ENCODE results near the gene KRT4.

Gene KRT4

DNA sequence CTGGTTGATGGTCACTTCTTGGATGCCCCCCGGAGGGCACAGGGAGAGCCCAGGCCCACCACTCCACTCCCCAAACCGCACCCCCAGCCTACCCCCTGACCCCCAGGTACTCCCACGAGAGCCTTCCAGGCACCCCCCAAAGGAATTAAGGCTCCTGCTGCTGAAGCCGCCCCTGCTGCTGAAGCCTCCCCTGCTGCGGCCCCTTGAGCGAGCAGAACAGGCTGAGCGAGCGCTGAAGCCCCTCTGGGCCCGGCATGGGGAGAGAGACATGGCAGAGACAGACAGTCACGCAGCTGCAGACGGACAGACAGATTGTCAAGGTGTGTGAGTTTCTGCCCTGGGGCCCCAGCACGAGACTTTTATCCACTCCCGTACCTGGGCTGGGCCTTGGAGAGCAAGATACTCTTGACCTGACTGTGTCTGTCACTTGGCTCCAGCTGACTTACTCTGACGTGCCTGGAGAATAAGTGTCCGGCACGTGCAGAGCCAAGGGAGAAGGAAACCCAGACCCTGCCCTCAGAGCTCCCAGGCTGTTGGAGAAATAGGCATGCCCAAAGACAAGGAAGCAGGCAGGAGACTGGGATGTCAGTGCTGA is 34.8 kb upstream of the KRT4 start, which contains the start of gene KRT78:
Gene KRT78 (minus strand): TSS at position 334 of the 595 bp plus-strand sequence. CDS start 64 bp downstream, at position 270.
- no peaks in the 10 kb centered on the region for H3K36me3 ChIP-seq (ENCODE audit: control insufficient read depth, insufficient read depth, low read length)
- H3K4me1 ChIP-seq (ENCODE audit: control insufficient read depth, insufficient read depth, low read length, poor library complexity, severe bottlenecking) = no peaks in the 10 kb centered on the region
- H3K27ac ChIP-seq (ENCODE audit: insufficient read depth, low read length, poor library complexity, severe bottlenecking) = no peak within 1 kb of the TSS
- DNase-seq = no peak
- no peaks in the 10 kb centered on the region for H3K27me3 ChIP-seq (replicated peaks; ENCODE audit: control insufficient read depth, insufficient read depth, low read length, poor library complexity, severe bottlenecking)
- H3K4me3 ChIP-seq (ENCODE audit: insufficient read depth, low read depth, low read length, poor library complexity, severe bottlenecking) = no peak within 1 kb of the TSS
- H3K9me3 ChIP-seq (ENCODE audit: control insufficient read depth, low read length) = no peaks in the 10 kb centered on the region

DNA sequence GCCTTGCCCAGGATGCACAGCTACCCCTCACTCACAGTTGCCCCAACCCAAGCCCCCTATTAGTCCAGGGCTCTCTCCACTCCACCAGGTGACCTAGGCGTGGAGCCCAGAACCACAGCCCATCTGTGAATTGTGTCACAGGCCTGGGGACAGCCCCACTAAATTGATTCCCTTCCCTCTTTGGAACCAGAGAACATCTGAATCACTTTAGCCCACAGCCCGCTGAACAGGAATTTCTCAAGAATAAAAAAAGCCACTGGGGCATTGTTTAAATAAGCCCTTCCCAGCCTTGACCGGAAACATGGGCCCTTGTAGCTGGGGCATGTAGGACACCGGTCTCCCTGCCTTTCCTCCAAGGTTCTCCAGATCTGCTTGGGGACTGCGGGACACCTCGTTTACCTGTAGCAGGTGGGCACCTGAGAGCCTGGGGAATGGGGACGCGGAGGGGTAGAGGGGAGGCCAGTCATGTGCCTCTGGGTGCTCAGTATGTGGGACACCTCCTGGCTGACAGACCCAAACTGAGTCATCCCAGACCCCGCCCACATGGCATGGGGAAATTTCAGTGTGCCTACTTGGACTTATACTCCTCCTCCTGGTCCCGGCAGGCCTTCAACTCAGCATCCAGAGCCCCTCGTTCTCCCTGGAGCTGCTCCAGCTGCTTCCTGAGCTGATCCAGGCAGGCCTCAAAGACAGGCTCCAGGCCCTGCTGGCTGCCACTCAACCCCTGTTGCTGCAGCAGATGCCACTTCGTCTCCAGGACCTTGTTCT is 33.6 kb upstream of the KRT4 start:
- Histone ChIP-seq H3K36me3 (ENCODE audit: control insufficient read depth, insufficient read depth, low read length) (no peaks in the 10 kb centered on the region), H3K4me1 (ENCODE audit: control insufficient read depth, insufficient read depth, low read length, poor library complexity, severe bottlenecking) (no peaks in the 10 kb centered on the region), H3K27ac (ENCODE audit: insufficient read depth, low read length, poor library complexity, severe bottlenecking) (no peak overlapping the region), H3K9me3 (ENCODE audit: control insufficient read depth, low read length) (no peaks in the 10 kb centered on the region), H3K27me3 (replicated peaks; ENCODE audit: control insufficient read depth, insufficient read depth, low read length, poor library complexity, severe bottlenecking) (no peaks in the 10 kb centered on the region), H3K4me3 (ENCODE audit: insufficient read depth, low read depth, low read length, poor library complexity, severe bottlenecking) (no peak overlapping the region)
- no peak for DNase-seq

DNA sequence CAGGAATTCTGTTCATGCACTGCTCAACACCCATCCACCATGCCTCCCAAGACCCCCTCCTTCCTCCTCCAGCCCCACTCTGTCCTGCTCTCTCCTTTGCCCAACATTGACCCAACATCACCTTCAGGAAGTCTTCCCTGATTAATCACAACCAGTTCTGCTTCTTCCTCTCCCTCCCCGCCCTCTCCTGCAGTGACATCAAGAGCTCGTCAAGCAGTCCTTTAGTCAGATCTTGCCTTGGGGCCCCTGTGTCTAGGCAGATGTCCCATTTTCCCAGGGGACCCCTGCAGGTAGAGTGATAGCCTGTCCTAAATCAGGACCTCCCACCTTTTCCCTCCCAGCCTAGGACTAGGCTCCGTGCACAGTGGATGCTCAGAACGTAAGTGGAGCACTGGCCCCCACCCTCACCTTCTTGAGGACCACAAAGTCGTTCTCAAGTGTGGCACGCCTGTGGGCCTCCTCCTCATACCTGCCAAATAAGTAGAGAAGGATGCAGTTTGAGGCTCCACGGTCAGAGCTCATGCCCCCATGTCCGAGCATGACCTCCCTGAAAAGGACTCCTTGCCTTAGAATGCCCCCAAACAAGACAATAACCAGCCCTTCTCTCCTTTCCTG is 32.5 kb upstream of the KRT4 start:
- Histone ChIP-seq H3K27ac (ENCODE audit: insufficient read depth, low read length, poor library complexity, severe bottlenecking) (no peak overlapping the region), H3K36me3 (ENCODE audit: control insufficient read depth, insufficient read depth, low read length) (no peaks in the 10 kb centered on the region), H3K4me1 (ENCODE audit: control insufficient read depth, insufficient read depth, low read length, poor library complexity, severe bottlenecking) (no peaks in the 10 kb centered on the region), H3K9me3 (ENCODE audit: control insufficient read depth, low read length) (no peaks in the 10 kb centered on the region), H3K27me3 (replicated peaks; ENCODE audit: control insufficient read depth, insufficient read depth, low read length, poor library complexity, severe bottlenecking) (no peaks in the 10 kb centered on the region), H3K4me3 (ENCODE audit: insufficient read depth, low read depth, low read length, poor library complexity, severe bottlenecking) (no peak overlapping the region)
- DNase-seq = no peak

DNA sequence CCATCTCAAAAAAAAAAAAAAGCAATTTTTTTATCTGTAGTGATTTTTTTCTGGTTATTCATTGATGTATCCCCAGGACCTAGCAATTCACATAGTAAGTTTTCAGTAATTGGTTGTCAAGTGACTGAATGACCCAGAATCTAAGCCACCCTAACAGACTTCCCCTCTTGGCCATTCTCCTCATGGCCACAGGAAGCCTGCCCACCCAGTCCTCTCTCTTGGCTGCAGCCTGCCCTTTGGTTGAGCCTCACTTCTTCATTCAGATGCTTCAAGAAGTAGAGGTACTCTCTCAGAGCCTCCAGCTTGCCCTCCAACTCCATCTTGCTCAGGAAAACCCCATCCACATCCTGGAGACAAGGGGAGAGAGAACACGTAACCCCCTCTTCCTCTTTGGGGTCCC is 32.0 kb upstream of the KRT4 start:
- H3K27ac ChIP-seq (ENCODE audit: insufficient read depth, low read length, poor library complexity, severe bottlenecking) = no peak overlapping the region
- DNase-seq = no peak

DNA sequence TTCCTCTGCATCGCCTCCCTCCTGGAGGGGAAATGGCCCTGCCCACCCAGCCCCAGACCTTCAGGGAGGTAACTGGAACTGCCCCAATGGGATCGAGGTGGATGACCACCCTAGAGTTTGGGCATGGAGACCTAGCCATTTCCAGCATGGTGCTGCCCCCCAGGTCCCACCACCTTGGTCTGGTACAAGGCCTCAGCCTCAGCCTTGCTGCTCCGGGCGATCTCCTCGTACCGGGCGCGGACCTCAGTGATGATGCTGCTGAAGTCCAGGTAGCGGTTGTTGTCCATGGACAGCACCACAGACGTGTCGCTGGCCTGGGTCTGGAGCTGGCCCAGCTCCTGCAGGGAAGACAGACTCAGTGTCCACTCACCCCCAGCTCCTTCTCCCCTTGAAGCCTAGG is 30.5 kb upstream of the KRT4 start:
- DNase-seq = no peak
- Histone ChIP-seq H3K9me3 (ENCODE audit: control insufficient read depth, low read length) (no peaks in the 10 kb centered on the region), H3K27me3 (replicated peaks; ENCODE audit: control insufficient read depth, insufficient read depth, low read length, poor library complexity, severe bottlenecking) (no peaks in the 10 kb centered on the region)

More for the DNA sequence above, 32.0 kb upstream of the KRT4 start:
- H3K36me3 ChIP-seq (ENCODE audit: control insufficient read depth, insufficient read depth, low read length) = no peaks in the 10 kb centered on the region
- no peak overlapping the region for H3K4me3 ChIP-seq (ENCODE audit: insufficient read depth, low read depth, low read length, poor library complexity, severe bottlenecking)
- no peaks in the 10 kb centered on the region for H3K4me1 ChIP-seq (ENCODE audit: control insufficient read depth, insufficient read depth, low read length, poor library complexity, severe bottlenecking)
- H3K9me3 ChIP-seq (ENCODE audit: control insufficient read depth, low read length) = no peaks in the 10 kb centered on the region
- no peaks in the 10 kb centered on the region for H3K27me3 ChIP-seq (replicated peaks; ENCODE audit: control insufficient read depth, insufficient read depth, low read length, poor library complexity, severe bottlenecking)

DNA sequence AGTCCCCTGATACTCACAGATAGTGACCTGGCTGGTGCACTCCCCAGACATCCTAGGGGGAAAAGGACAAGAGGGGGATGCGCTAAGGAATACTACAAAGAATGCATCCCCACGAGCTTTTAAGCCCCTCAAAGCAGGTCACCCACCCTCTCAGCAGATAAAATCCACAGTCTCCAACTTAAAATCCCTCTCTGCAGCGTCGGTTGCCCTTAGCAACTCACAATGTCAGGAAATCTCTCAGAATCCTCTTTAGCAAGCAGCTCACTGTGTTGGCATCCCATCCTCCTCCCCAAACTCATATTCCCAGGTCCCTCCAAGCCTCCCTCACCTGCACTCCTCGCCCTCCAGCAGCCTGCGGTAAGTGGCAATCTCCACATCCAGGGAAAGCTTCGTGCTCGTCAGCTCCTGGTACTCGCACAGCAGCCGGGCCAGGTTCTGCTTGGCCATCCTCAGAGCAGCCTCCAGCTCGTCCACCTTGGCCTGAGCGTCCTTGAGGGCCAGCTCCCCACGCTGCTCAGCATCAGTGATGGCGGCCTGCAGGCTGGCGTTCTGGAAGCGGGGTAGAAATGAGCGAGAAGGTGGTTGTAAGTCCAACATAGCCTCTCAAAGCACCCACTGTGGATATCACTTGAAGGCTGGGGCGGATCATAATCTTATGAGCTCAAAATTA is 25.7 kb upstream of the KRT4 start:
- H3K27me3 ChIP-seq (replicated peaks; ENCODE audit: control insufficient read depth, insufficient read depth, low read length, poor library complexity, severe bottlenecking) = no peaks in the 10 kb centered on the region
- no peak overlapping the region for H3K27ac ChIP-seq (ENCODE audit: insufficient read depth, low read length, poor library complexity, severe bottlenecking)
- H3K4me1 ChIP-seq (ENCODE audit: control insufficient read depth, insufficient read depth, low read length, poor library complexity, severe bottlenecking) = no peaks in the 10 kb centered on the region
- no peak for DNase-seq
- no peak overlapping the region for H3K4me3 ChIP-seq (ENCODE audit: insufficient read depth, low read depth, low read length, poor library complexity, severe bottlenecking)
- H3K9me3 ChIP-seq (ENCODE audit: control insufficient read depth, low read length) = no peaks in the 10 kb centered on the region
- no peaks in the 10 kb centered on the region for H3K36me3 ChIP-seq (ENCODE audit: control insufficient read depth, insufficient read depth, low read length)

More for the DNA sequence above, 30.5 kb upstream of the KRT4 start:
- H3K4me3 ChIP-seq (ENCODE audit: insufficient read depth, low read depth, low read length, poor library complexity, severe bottlenecking) = no peak overlapping the region
- no peaks in the 10 kb centered on the region for H3K36me3 ChIP-seq (ENCODE audit: control insufficient read depth, insufficient read depth, low read length)
- no peaks in the 10 kb centered on the region for H3K4me1 ChIP-seq (ENCODE audit: control insufficient read depth, insufficient read depth, low read length, poor library complexity, severe bottlenecking)
- no peak overlapping the region for H3K27ac ChIP-seq (ENCODE audit: insufficient read depth, low read length, poor library complexity, severe bottlenecking)

GRCh38 chr12:52838609-52839435 is 24.9 kb upstream of the KRT4 start:
- Histone ChIP-seq H3K4me1 (ENCODE audit: control insufficient read depth, insufficient read depth, low read length, poor library complexity, severe bottlenecking) (no peaks in the 10 kb centered on the region), H3K27me3 (replicated peaks; ENCODE audit: control insufficient read depth, insufficient read depth, low read length, poor library complexity, severe bottlenecking) (no peaks in the 10 kb centered on the region), H3K36me3 (ENCODE audit: control insufficient read depth, insufficient read depth, low read length) (no peaks in the 10 kb centered on the region), H3K9me3 (ENCODE audit: control insufficient read depth, low read length) (no peaks in the 10 kb centered on the region), H3K4me3 (ENCODE audit: insufficient read depth, low read depth, low read length, poor library complexity, severe bottlenecking) (no peak overlapping the region), H3K27ac (ENCODE audit: insufficient read depth, low read length, poor library complexity, severe bottlenecking) (no peak overlapping the region)
- DNase-seq = no peak

DNA sequence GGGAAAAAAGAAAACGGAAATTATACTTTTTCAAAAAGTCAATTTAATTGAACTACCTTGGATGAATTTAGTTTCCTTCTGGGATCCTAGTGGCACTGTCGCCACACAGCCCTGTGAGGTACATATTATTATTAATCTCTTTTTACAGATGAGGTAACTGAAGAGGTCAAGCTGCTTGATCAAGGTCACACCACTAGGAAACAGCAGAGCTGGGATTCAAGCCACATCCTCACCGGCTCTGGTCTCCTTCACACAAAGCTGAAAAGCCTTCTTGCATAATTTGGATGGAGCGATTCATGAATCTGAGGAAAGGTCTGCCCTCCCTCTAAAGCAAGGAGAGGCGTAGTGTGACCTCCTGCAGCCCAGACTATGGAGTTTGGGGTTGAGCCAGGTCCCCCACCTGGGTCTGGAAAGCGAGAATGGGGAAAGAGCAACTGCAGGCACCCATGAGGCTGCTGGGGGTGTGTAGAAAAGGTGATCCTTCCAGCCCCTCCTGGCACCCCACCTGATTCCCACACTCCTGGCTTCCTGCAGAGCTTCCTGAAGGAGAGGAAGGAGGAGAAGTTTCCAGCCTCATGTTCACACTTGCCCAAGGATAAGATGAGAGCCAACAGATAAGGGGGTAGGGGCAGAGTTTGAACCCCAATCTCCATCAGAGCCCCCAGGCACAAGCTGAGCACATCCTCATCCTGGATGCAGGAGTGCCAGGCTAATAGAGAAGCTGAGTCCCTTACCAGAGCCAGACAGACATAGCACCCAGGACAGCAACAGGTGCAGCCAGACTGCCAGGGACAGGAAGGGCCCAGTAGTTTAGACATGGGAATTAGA is 24.1 kb upstream of the KRT4 start:
- no peak for DNase-seq
- Histone ChIP-seq H3K27ac (ENCODE audit: insufficient read depth, low read length, poor library complexity, severe bottlenecking) (no peak overlapping the region), H3K4me1 (ENCODE audit: control insufficient read depth, insufficient read depth, low read length, poor library complexity, severe bottlenecking) (no peaks in the 10 kb centered on the region)

DNA sequence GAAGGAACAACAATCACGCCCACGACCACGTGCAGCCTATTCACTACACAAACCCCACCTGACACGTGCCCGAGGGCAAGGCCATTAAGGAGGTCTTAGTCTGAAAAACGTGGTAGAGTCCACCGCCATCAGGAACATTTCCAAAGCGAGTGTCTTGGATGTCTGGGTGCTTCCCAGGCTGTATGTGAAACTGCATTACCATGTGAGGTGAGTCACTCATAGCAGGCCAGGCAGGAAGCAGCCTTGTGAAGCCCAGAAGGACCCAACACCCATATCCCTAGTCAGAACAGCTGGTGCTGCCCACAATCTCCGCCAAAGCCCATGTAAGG is 23.5 kb upstream of the KRT4 start:
- no peak overlapping the region for H3K4me3 ChIP-seq (ENCODE audit: insufficient read depth, low read depth, low read length, poor library complexity, severe bottlenecking)
- H3K27me3 ChIP-seq (replicated peaks; ENCODE audit: control insufficient read depth, insufficient read depth, low read length, poor library complexity, severe bottlenecking) = no peaks in the 10 kb centered on the region
- no peaks in the 10 kb centered on the region for H3K4me1 ChIP-seq (ENCODE audit: control insufficient read depth, insufficient read depth, low read length, poor library complexity, severe bottlenecking)
- no peaks in the 10 kb centered on the region for H3K9me3 ChIP-seq (ENCODE audit: control insufficient read depth, low read length)
- no peak overlapping the region for H3K27ac ChIP-seq (ENCODE audit: insufficient read depth, low read length, poor library complexity, severe bottlenecking)
- no peak for DNase-seq
- no peaks in the 10 kb centered on the region for H3K36me3 ChIP-seq (ENCODE audit: control insufficient read depth, insufficient read depth, low read length)

More for the DNA sequence above, 24.1 kb upstream of the KRT4 start:
- Histone ChIP-seq H3K9me3 (ENCODE audit: control insufficient read depth, low read length) (no peaks in the 10 kb centered on the region), H3K27me3 (replicated peaks; ENCODE audit: control insufficient read depth, insufficient read depth, low read length, poor library complexity, severe bottlenecking) (no peaks in the 10 kb centered on the region), H3K4me3 (ENCODE audit: insufficient read depth, low read depth, low read length, poor library complexity, severe bottlenecking) (no peak overlapping the region), H3K36me3 (ENCODE audit: control insufficient read depth, insufficient read depth, low read length) (no peaks in the 10 kb centered on the region)

Data from effector memory CD4-positive, alpha-beta T cell (primary cell).